ENCODE results near the gene FAM229A.
"Not testable (repeated sequence)": the region's sequence is repeated elsewhere in the genome, so short reads cannot be mapped to it uniquely, and the experiment has no call there.

FAM229A gene, protein sequence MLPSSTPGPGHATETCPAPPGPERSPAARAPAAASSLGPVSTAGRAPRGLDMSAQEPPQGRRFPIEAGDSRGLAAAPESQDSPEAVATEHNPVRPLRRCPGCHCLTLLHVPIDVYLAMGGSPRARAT

GRCh38 chr1:32362474-32363313 is at the start of gene FAM229A, which contains the start of gene TSSK3:
TSS of gene FAM229A (minus strand) at chr1:32362485. CDS start at chr1:32362091, 394 bp downstream.
TSS of gene TSSK3 (plus strand) at chr1:32362539. CDS start at chr1:32362702, 163 bp downstream.
- DNase-seq (ENCODE audit: low read depth): no peak

DNA sequence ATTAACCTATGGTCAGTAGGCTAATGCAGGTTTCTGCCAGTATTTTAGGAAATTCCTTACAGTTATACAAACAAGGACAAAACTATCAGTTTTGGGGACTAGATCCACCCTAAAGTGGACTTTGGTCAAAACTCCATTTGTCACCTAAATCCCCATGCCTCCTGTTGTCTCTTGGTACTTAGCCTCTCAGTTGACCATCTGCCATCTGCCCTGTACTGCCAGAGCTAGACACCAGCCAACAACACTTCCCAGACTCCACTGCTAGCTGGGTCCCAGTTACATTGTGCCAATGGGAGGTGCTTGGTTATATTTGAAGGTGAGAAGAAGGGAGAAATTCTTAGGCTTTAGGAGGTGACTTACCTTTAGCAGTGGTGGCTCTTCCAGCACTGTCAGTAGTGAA is 49.0 kb upstream of the FAM229A start:
- DNase-seq (ENCODE audit: low read depth): no peak

DNA sequence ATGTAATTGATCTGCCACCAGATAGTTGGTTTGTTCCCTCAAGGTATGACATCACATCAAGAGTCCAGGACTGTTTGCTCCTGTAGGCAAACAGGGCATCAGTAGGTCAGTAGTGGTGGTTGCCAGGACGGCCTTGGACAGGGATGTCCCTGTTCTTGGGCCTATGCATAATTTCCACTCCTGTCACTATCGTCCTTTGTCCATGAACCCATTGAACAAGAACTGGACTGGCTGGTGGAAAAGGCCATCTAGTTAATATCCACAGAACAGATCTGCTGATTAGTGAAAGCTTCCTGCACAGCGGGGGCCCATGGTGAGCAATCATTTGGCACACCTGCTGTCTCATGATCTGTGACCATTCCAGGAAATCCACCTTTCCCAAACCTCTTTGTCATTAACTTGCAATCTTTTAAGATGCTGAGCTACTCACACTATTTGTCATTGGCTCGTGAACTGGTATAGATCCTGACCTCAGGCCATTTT is 44.4 kb upstream of the FAM229A start:
- no peak for DNase-seq (ENCODE audit: low read depth)

DNA sequence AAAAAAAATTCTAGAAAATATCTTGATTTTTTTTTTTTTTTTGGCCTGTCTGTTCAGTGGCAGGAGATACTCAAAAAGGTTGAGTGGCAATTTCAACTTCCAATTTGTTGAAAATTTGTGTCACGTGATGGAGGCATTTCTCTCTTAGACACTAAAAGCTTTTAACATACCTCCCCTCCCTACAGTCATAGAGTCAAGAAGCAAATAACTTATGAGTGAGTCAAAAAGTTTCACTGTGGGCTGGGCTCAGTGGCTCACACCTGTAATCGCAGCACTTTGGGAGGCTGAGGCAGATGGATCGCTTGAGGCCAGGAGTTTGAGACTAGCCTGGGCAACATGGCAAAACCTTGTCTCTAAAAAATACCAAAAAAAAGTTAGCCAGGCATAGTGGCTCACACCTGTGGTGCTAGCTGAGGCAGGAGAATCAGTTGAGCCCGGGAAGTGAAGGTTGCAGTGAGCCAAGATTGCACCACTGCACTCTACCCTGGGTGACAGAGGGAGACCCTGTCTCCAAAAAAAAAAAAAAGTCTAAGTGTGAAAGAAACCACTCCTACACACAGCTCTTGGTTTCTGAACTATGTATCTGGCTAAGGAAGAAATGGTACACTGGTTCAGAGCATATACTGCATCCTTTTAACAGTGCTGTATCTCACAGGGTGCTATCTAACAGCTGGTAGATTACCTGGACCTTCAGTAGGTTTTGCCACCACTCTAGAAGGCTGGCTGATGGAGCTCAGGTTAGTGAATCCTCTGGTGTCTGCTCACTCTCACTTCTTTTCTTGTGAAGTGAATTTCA is 43.6 kb upstream of the FAM229A start:
- DNase-seq (ENCODE audit: low read depth): no peak

GRCh38 chr1:32404946-32405345 is 42.7 kb upstream of the FAM229A start:
- DNase-seq (ENCODE audit: low read depth): no peak

- peak; percentile 9 for DNase-seq (ENCODE audit: low read depth)
Observed at GRCh38 chr1:32400876-32401631, 38.8 kb upstream of the FAM229A start.

DNA sequence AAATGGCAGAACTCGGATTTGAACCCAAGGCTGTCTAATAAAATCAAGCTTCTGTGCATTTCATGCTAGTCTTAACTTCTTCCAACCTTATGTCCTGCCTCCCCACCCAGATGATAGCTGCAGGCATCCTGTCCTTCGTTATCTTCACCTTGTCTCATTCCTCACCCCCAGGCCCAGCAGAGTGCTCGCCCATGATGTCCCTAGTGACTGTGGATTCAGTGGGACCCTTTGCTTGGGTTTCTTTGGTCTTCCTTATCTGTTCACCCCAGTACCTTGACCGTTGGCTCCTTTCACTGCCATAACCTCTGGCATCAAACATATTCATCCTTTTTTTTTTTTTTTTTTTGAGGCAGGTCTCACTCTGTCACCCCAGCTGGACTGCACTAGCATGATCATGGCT is 37.6 kb upstream of the FAM229A start:
- DNase-seq (ENCODE audit: low read depth): no peak

DNA sequence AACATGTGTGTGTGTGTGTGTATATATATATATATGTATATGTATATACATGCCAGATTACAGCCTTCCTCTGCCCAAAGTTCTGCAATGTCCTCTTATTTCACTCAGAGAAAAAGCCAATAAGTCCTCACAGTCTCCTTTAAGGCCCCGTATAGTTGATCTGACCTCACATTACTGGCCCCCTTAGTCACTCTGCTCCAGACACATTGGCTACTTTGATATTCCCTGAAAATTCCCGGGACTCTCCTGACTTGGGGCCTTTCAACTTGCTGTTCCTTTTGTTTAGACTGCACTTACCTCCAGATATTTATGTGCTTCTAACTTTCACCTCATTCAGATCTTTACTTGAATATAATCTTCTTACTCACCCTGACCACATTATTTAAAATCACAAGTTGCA is 36.1 kb upstream of the FAM229A start:
- DNase-seq (ENCODE audit: low read depth): no peak

GRCh38 chr1:32396524-32396923 is 34.2 kb upstream of the FAM229A start:
- DNase-seq (ENCODE audit: low read depth): not testable (repeated sequence)

- no peak for DNase-seq (ENCODE audit: low read depth)
Observed at GRCh38 chr1:32394890-32395432, 32.7 kb upstream of the FAM229A start.

DNA sequence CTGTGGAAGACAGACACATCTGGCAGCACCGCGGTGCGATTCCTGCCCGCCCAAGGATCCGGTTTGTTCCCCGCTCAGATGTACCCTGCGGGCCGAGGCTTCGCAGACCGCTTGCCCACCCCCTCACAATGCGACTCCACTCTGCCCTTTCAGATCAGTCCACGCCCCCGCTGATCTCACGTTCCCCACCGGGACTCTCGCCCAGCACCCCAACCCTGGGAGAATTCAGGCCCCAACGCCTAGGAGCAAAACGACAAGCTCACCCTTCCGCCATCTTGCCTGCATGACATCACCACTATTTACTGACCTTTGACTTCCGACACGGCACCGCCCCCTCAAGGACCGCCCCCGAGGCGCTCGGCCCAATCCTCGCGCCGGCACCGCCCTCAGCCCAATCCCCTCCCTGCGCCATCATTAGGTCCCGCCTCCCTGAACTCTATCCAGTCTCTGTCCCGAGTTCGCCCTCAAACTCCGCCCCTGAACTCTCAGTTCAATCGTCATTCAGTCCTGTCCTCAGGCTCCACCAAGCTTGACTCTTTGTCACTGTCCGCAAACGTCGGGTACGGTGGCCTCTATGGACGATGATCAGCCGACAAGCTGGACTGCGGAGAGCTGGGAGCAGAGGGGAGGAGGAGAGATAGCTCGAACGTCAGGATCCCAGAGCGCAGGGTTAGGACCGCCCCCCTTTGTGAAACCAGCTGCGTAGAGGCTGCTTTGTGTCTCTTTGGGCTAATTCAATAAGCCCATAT is 32.0 kb upstream of the FAM229A start, which contains the start of gene BSDC1:
BSDC1 (minus strand) TSS at position 301 of the 749 bp plus-strand sequence; CDS start at position 274, 27 bp downstream.
- peak; percentile 96 for DNase-seq (ENCODE audit: low read depth)

- DNase-seq (ENCODE audit: low read depth): peak; percentile 7
Observed at GRCh38 chr1:32393832-32394140, 31.5 kb upstream of the FAM229A start.

DNA sequence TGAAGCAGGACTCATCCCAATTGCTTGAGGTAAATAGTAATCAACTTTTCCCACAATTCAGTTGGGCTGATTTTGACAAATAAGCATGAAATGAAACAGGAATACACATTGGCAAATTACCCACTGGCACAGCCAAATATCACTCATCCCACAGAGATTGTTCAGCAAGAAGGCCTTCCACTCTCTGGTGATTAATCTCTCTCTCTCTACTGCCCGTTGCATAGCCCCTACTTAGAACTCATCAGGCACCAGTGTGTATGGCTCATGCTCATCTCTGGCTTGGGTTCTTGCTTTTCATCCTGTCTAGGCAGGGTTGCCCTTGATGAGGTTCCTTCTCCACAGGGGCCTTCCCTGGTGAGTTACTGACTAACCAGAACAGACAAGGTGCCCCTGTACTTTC is 30.9 kb upstream of the FAM229A start:
- DNase-seq (ENCODE audit: low read depth): no peak

DNA sequence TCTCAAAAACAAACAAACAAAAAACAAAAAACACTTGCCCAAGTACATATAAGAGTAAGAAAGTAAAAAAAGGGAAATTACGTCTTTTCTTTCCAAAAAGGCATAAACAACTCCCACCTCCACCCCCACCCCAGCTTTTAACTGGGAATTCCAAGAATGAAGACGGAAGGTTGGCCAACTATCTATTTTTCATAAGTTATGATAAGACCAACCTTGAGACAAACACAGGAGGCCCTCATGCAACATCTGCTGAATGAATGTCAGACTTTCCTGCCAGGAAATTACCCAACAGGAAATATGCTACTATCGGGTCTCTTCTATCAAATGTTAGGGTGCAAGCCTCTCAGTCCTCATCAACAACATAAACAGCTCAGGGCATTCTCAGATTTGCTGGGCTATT is 30.0 kb upstream of the FAM229A start:
- no peak for DNase-seq (ENCODE audit: low read depth)

- no peak for DNase-seq (ENCODE audit: low read depth)
Observed at GRCh38 chr1:32390904-32391870, 28.9 kb upstream of the FAM229A start.

GRCh38 chr1:32388641-32389040 is 26.4 kb upstream of the FAM229A start:
- DNase-seq (ENCODE audit: low read depth): no peak

- no peak for DNase-seq (ENCODE audit: low read depth)
Observed at GRCh38 chr1:32386676-32387392, 24.5 kb upstream of the FAM229A start.

DNA sequence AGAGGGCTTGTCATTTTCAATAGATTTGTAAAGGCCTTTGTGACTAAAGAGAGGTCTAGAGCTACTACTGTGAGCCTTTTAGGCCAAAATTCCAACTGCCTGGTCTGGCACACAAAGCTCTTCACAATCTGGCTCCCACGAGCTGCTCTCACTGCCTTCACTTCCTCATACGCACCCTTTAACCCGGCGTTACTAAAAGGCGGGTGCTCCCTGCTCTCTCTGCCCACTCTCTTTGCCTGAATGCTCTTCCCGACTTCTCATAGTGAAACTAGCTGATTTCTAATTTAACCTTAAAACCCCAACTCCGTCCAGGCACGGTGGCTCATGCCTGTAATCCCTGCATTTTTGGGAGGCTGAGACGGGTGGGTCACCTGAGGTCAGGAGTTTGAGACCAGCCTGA is 17.8 kb upstream of the FAM229A start:
- no peak for DNase-seq (ENCODE audit: low read depth)
